ENCODE data around the gene ENO1. TPM values are rescaled to one million over a fixed set of nuclear protein-coding genes. Genes with fewer than 3 reads are reported as not detected.

The ENO1 gene
- total and polyA plus RNA-seq, 2 of the 4 experiments (the other 2 are of a cell fraction) = 2,125 to 3,643 TPM

GRCh38 chr1:8866173-8866791 is 12.2 kb downstream of the ENO1 start:
- H3K27ac ChIP-seq (ENCODE audit: insufficient read depth, low read length) = no peak overlapping the region
- ATAC-seq (ENCODE audit: low read depth) (no peak), DNase-seq (no peak)
- H2BK15ac ChIP-seq (ENCODE audit: low read depth, low read length) = no peak overlapping the region
- H2BK5ac ChIP-seq (ENCODE audit: low read depth, low read length, poor library complexity, severe bottlenecking) = no peak overlapping the region
- intact Hi-C loops (cut with micrococcal nuclease) = no loop called here
- H3K4me1 ChIP-seq (ENCODE audit: control insufficient read depth, insufficient read depth, low read length) = peaks cover 18% of the 10 kb centered on the region
- no peak overlapping the region for H3K23ac ChIP-seq (ENCODE audit: low read depth, low read length)
- no peaks in the 10 kb centered on the region for H3K9me3 ChIP-seq (ENCODE audit: control insufficient read depth, insufficient read depth, low read length)
- no peak overlapping the region for H3K14ac ChIP-seq (replicated peaks; ENCODE audit: low read depth, low read length)
- H4K8ac ChIP-seq (ENCODE audit: low read depth in 2 of 2, low read length in 2 of 2) = no peak overlapping the region
- H3K27me3 ChIP-seq (ENCODE audit: control insufficient read depth, insufficient read depth, low read length) = no peaks in the 10 kb centered on the region
- H3K79me1 ChIP-seq (ENCODE audit: low read depth in 1 of 2, low read length in 2 of 2) = peaks cover 70 to 95% of the 10 kb centered on the region in 2 experiments
- in situ Hi-C loops (cut with MboI; ENCODE audit: low sequenced_read_pairs) = loop anchor here (25.0 kb wide), 1 partner anchor 879 kb away; no protein-coding TSS in a partner anchor
- no CpG with 5 or more reads among the region's 10 CpGs for WGBS, 2 experiments (ENCODE audit: extremely low coverage in 2 of 2, insufficient read length in 1 of 2)
- ChIA-PET POLR2A (ENCODE audit: unreplicated experiment) (no interaction called here), CTCF (interaction anchor here (0.5 kb wide), 1 partner anchor 249 kb away, joined by 4 read pairs; no protein-coding TSS in a partner anchor)
- H2BK20ac ChIP-seq (ENCODE audit: low read depth, low read length) = no peak overlapping the region
- H2BK120ac ChIP-seq (ENCODE audit: low read depth, low read length) = no peak overlapping the region
- no peak overlapping the region for H4K5ac ChIP-seq (ENCODE audit: low read depth, low read length)
- H3K4ac ChIP-seq (ENCODE audit: low read depth, low read length) = no peak overlapping the region
- no TSS peak for BruUV-seq (replicated peaks)
- dilution Hi-C loops (cut with HindIII; ENCODE audit: low sequenced_read_pairs, unreplicated experiment) = no loop called here
- peak overlapping the region; percentile 68 for H2AK9ac ChIP-seq (replicated peaks; ENCODE audit: low read depth, low read length, poor library complexity)
- H3K4me2 ChIP-seq (ENCODE audit: low read depth, low read length) = no peak overlapping the region
- H4K91ac ChIP-seq (ENCODE audit: insufficient read depth, low read depth, low read length) = no peak overlapping the region
- H3K9ac ChIP-seq (ENCODE audit: low read depth, low read length) = no peak overlapping the region
- H3K9me1 ChIP-seq (ENCODE audit: insufficient read depth, low read length) = peaks cover 6% of the 10 kb centered on the region; the same call in 1 of the 2 replicates
- no peak overlapping the region for H3K18ac ChIP-seq (ENCODE audit: low read depth, low read length)
- no peak overlapping the region for H2AK5ac ChIP-seq (ENCODE audit: low read depth, low read length)
- H3K4me3 ChIP-seq (ENCODE audit: insufficient read depth, low read depth, low read length) = no peak overlapping the region
- peaks cover 100% of the 10 kb centered on the region for H4K20me1 ChIP-seq (ENCODE audit: insufficient read depth, low read length)
- TF ChIP-seq FOS (IDR thresholded peaks at IDR 0.05; ENCODE audit: low read depth, low read length) (no peak), NFE2L2 (IDR thresholded peaks at IDR 0.05; ENCODE audit: low read depth, low read length) (no peak), BHLHE40 (IDR thresholded peaks at IDR 0.05; ENCODE audit: low read depth, low read length) (no peak), RCOR1 (IDR thresholded peaks at IDR 0.05; ENCODE audit: insufficient replicate concordance, low read length) (no peak), MAFK (IDR thresholded peaks at IDR 0.05; ENCODE audit: low read depth, low read length) (no peak), CHD1 (IDR thresholded peaks at IDR 0.05; ENCODE audit: low read depth, low read length) (no peak), RFX5 (IDR thresholded peaks at IDR 0.05; ENCODE audit: low read depth, low read length) (no peak), CTCF (conservative IDR thresholded peaks at IDR 0.05; ENCODE audit: low read depth, low read length) (no peak), POLR2A (IDR thresholded peaks at IDR 0.05; ENCODE audit: low read depth, low read length) (no peak), MAZ (IDR thresholded peaks at IDR 0.05; ENCODE audit: borderline replicate concordance, low read depth, low read length) (no peak), CEBPB (IDR thresholded peaks at IDR 0.05; ENCODE audit: low read depth, low read length) (no peak), RAD21 (IDR thresholded peaks at IDR 0.05; ENCODE audit: low read length) (no peak), MXI1 (IDR thresholded peaks at IDR 0.05; ENCODE audit: borderline replicate concordance, low read depth, low read length) (no peak), ELK1 (IDR thresholded peaks at IDR 0.05; ENCODE audit: borderline replicate concordance, low read depth, low read length) (no peak), SMC3 (IDR thresholded peaks at IDR 0.05; ENCODE audit: low read depth, low read length) (no peak)
- H3K36me3 ChIP-seq (ENCODE audit: control insufficient read depth, insufficient read depth, low read length) = peaks cover 94% of the 10 kb centered on the region
- no peak overlapping the region for H2AFZ ChIP-seq (replicated peaks; ENCODE audit: low read length, poor library complexity)
- no peak overlapping the region for H3K56ac ChIP-seq (ENCODE audit: extremely low read depth, insufficient read depth, low read length)
